Immature natural killer cell (primary cell): ENCODE results near the gene C19orf38. TPM values are rescaled to one million over a fixed set of nuclear protein-coding genes. Genes with fewer than 3 reads are reported as not detected.
"Not testable (repeated sequence)": the region's sequence is repeated elsewhere in the genome, so short reads cannot be mapped to it uniquely, and the experiment has no call there.

Experiments
- DNase-seq, 3 donors: peaks; one replicate each; pipeline ENCODE4 v3.0.0; 2022; ENCODE audit warnings: mixed read lengths in 1 of 3
- H3K27ac Mint-ChIP-seq, 6 donors: one replicate each; pipeline ENCODE4 v1.8.0; 2020; ENCODE audit warnings: mixed read lengths in 6 of 6, mild to moderate bottlenecking in 5 of 6, inconsistent platforms in 4 of 6, moderate library complexity in 3 of 6
- H3K27me3 Mint-ChIP-seq, 3 donors: one replicate each; pipeline ENCODE4 v1.8.0; 2020 to 2021; ENCODE audit warnings: low read depth in 3 of 3, mild to moderate bottlenecking in 3 of 3, mixed read lengths in 3 of 3, moderate library complexity in 3 of 3, inconsistent platforms in 1 of 3
- H3K36me3 Mint-ChIP-seq, 3 donors: one replicate each; pipeline ENCODE4 v1.8.0; 2020; ENCODE audit warnings: mixed read lengths in 3 of 3, inconsistent platforms in 2 of 3, mild to moderate bottlenecking in 2 of 3
- H3K4me1 Mint-ChIP-seq, 2 donors: one replicate each; pipeline ENCODE4 v1.8.0; 2020; ENCODE audit warnings: inconsistent platforms in 2 of 2, mild to moderate bottlenecking in 2 of 2, mixed read lengths in 2 of 2, moderate library complexity in 1 of 2
- H3K4me3 Mint-ChIP-seq, 5 donors: one replicate each; pipeline ENCODE4 v1.8.0; 2020; ENCODE audit warnings: mild to moderate bottlenecking in 5 of 5, mixed read lengths in 5 of 5, inconsistent platforms in 3 of 5, moderate library complexity in 3 of 5
- H3K9me3 Mint-ChIP-seq, 6 donors: one replicate each; pipeline ENCODE4 v1.8.0; 2020; ENCODE audit warnings: mild to moderate bottlenecking in 6 of 6, mixed read lengths in 6 of 6, inconsistent platforms in 4 of 6, moderate library complexity in 3 of 6
- polyA plus RNA-seq, 3 donors: library from polyadenylated mRNA; unstranded; fragments of 300-500 nt; fragmentation: Illumina TruSeq; gene quantifications; one replicate each; pipeline ENCODE4 v1.2.3, GENCODE V29; 2021

C19orf38 gene
- polyA plus RNA-seq, 3 donors from 2014 or later, result 1.2 to 5.6 (median 3.3) TPM

- Mint-ChIP-seq H3K27me3 (peaks cover 5 to 8% (median 8%) of the 10 kb centered on the region in 3 donors), H3K36me3 (peaks cover 0 to 5% (median 3%) of the 10 kb centered on the region in 3 donors), H3K9me3 (peaks cover 0 to 7% (median 0%) of the 10 kb centered on the region in 6 donors), H3K27ac (peak overlapping the region in 1 of 6 donors; percentile 49), H3K4me3 (no peak overlapping the region), H3K4me1 (peaks cover 12 to 13% of the 10 kb centered on the region in 2 donors)
- DNase-seq, result no peak
Observed at GRCh38 chr19:10842788-10843187, 5.4 kb upstream of the C19orf38 start.

GRCh38 chr19:10846500-10847202 lies 1.6 kb upstream of the C19orf38 start:
- peaks cover 0 to 7% (median 0%) of the 10 kb centered on the region in 6 donors for H3K9me3 Mint-ChIP-seq
- H3K36me3 Mint-ChIP-seq, result peaks cover 0 to 5% (median 3%) of the 10 kb centered on the region in 3 donors
- H3K27ac Mint-ChIP-seq, result peak overlapping the region in 5 of 6 donors; percentile 22 to 80 (median 64)
- H3K27me3 Mint-ChIP-seq, result peaks cover 3 to 8% (median 8%) of the 10 kb centered on the region in 3 donors
- peaks cover 17 to 19% of the 10 kb centered on the region in 2 donors for H3K4me1 Mint-ChIP-seq
- H3K4me3 Mint-ChIP-seq, result peak overlapping the region in 2 of 5 donors; percentile 23 to 47
- DNase-seq, result peak; percentile 41 to 61 (median 46)

GRCh38 chr19:10850631-10851030 lies 2.4 kb downstream of the C19orf38 start:
- Mint-ChIP-seq H3K4me1 (peaks cover 17 to 19% of the 10 kb centered on the region in 2 donors), H3K9me3 (peaks cover 0 to 7% (median 0%) of the 10 kb centered on the region in 6 donors), H3K36me3 (peaks cover 0 to 5% (median 3%) of the 10 kb centered on the region in 3 donors), H3K4me3 (no peak overlapping the region), H3K27me3 (peaks cover 2 to 10% (median 7%) of the 10 kb centered on the region in 3 donors), H3K27ac (peak overlapping the region in 1 of 6 donors; percentile 50)
- DNase-seq, result no peak

GRCh38 chr19:10852098-10852800 lies 4.0 kb downstream of the C19orf38 start:
- no peaks in the 10 kb centered on the region for H3K36me3 Mint-ChIP-seq
- peaks cover 9 to 12% of the 10 kb centered on the region in 2 donors for H3K4me1 Mint-ChIP-seq
- no peak overlapping the region for H3K27ac Mint-ChIP-seq
- DNase-seq, result no peak
- no peaks in the 10 kb centered on the region for H3K9me3 Mint-ChIP-seq
- no peak overlapping the region for H3K4me3 Mint-ChIP-seq
- peaks cover 2% of the 10 kb centered on the region in 3 donors for H3K27me3 Mint-ChIP-seq

GRCh38 chr19:10852941-10853340 lies 4.7 kb downstream of the C19orf38 start:
- Mint-ChIP-seq H3K4me1 (peaks cover 5% of the 10 kb centered on the region in 2 donors), H3K9me3 (no peaks in the 10 kb centered on the region), H3K4me3 (no peak overlapping the region), H3K36me3 (no peaks in the 10 kb centered on the region), H3K27ac (no peak overlapping the region), H3K27me3 (peaks cover 1 to 2% (median 2%) of the 10 kb centered on the region in 3 donors)
- DNase-seq, result no peak

- DNase-seq, result no peak
- Mint-ChIP-seq H3K27ac (no peak overlapping the region), H3K4me1 (peaks cover 0 to 2% of the 10 kb centered on the region in 2 donors), H3K27me3 (peaks cover 1 to 2% (median 2%) of the 10 kb centered on the region in 3 donors), H3K9me3 (no peaks in the 10 kb centered on the region), H3K4me3 (no peak overlapping the region), H3K36me3 (no peaks in the 10 kb centered on the region)
Observed at GRCh38 chr19:10854350-10855089, 6.3 kb downstream of the C19orf38 start.

GRCh38 chr19:10855879-10856522 lies 7.8 kb downstream of the C19orf38 start:
- peaks cover 0 to 2% of the 10 kb centered on the region in 2 donors for H3K4me1 Mint-ChIP-seq
- peaks cover 1 to 2% (median 2%) of the 10 kb centered on the region in 3 donors for H3K27me3 Mint-ChIP-seq
- no peaks in the 10 kb centered on the region for H3K9me3 Mint-ChIP-seq
- no peak overlapping the region for H3K4me3 Mint-ChIP-seq
- peak overlapping the region in 1 of 6 donors; percentile 24 for H3K27ac Mint-ChIP-seq
- peak in 1 of 3 donors; percentile 24 for DNase-seq
- H3K36me3 Mint-ChIP-seq, result no peaks in the 10 kb centered on the region

- H3K27me3 Mint-ChIP-seq, H3K36me3 Mint-ChIP-seq, H3K9me3 Mint-ChIP-seq, H3K27ac Mint-ChIP-seq, H3K4me3 Mint-ChIP-seq, DNase-seq, H3K4me1 Mint-ChIP-seq: not testable (repeated sequence)
Observed at GRCh38 chr19:10856899-10857298, 8.7 kb downstream of the C19orf38 start.

- peaks cover 0 to 2% (median 2%) of the 10 kb centered on the region in 3 donors for H3K27me3 Mint-ChIP-seq
- peak; percentile 38 to 52 (median 40) for DNase-seq
- H3K36me3 Mint-ChIP-seq, result no peaks in the 10 kb centered on the region
- H3K9me3 Mint-ChIP-seq, result no peaks in the 10 kb centered on the region
- no peak overlapping the region for H3K4me3 Mint-ChIP-seq
- peak overlapping the region in 2 of 6 donors; percentile 20 to 58 for H3K27ac Mint-ChIP-seq
- peaks cover 3 to 5% of the 10 kb centered on the region in 2 donors for H3K4me1 Mint-ChIP-seq
Observed at GRCh38 chr19:10858204-10858828, 10.1 kb downstream of the C19orf38 start.

GRCh38 chr19:10861103-10861651 lies 13.0 kb downstream of the C19orf38 start:
- Mint-ChIP-seq H3K9me3 (no peaks in the 10 kb centered on the region), H3K27ac (peak overlapping the region in 1 of 6 donors; percentile 60), H3K4me1 (peaks cover 15 to 16% of the 10 kb centered on the region in 2 donors), H3K36me3 (no peaks in the 10 kb centered on the region), H3K27me3 (no peaks in the 10 kb centered on the region), H3K4me3 (no peak overlapping the region)
- DNase-seq, result peak in 1 of 3 donors; percentile 26

GRCh38 chr19:10862561-10863106 lies 14.4 kb downstream of the C19orf38 start:
- Mint-ChIP-seq H3K27me3 (peaks cover 0 to 1% (median 0%) of the 10 kb centered on the region in 3 donors), H3K36me3 (no peaks in the 10 kb centered on the region), H3K4me3 (no peak overlapping the region), H3K4me1 (peaks cover 15 to 16% of the 10 kb centered on the region in 2 donors), H3K27ac (peak overlapping the region in 2 of 6 donors; percentile 8 to 74), H3K9me3 (no peaks in the 10 kb centered on the region)
- no peak for DNase-seq

- H3K36me3 Mint-ChIP-seq, result no peaks in the 10 kb centered on the region
- H3K4me1 Mint-ChIP-seq, result peaks cover 18 to 21% of the 10 kb centered on the region in 2 donors
- H3K4me3 Mint-ChIP-seq, result no peak overlapping the region
- DNase-seq, result no peak
- H3K9me3 Mint-ChIP-seq, result no peaks in the 10 kb centered on the region
- peak overlapping the region in 3 of 6 donors; percentile 39 to 74 (median 61) for H3K27ac Mint-ChIP-seq
- H3K27me3 Mint-ChIP-seq, result peaks cover 0 to 1% (median 0%) of the 10 kb centered on the region in 3 donors
Observed at GRCh38 chr19:10863107-10863717, 15.0 kb downstream of the C19orf38 start.
